ENCODE measurements around the gene UTS2B. TPM values are rescaled to one million over a fixed set of nuclear protein-coding genes. Genes with fewer than 3 reads are reported as not detected.

Gene UTS2B
- total and polyA plus RNA-seq, 9 of the 15 experiments (the other 6 are each of a cell fraction or from before 2014, with no cell fraction given) = 0.06 TPM; not detected in 8

DNA sequence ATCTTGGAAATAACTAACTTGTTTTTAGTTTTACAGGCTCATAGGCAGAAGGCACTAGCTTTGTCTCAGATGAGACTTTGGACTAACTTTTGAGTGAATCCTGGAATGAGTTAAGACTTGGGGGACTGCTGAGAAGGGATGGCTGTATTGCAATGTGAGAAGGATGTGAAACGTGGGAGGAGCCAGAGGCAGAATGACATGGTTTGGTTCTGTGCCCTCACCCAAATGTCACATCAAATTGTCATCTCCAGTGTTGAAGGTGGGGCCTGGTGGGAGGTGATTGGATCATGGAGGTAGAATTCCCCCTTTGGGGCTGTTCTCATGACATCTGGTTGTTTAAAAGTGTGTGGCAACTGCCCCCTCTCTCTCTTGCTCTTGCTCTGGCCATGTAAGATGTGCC, 29.9 kb downstream of the UTS2B start:
- H4K20me1 ChIP-seq (replicated peaks; ENCODE audit: control insufficient read depth, insufficient read depth, low read length) = no peaks in the 10 kb centered on the region
- in situ Hi-C loops (cut with MboI) (no loop called here), intact Hi-C loops (cut with micrococcal nuclease) (no loop called here)
- WGBS (ENCODE audit: insufficient coverage, low coverage, missing lambda C conversion rate) = 0% methylated on average over 1 of the region's 1 CpG
- no peak overlapping the region for H2AFZ ChIP-seq (ENCODE audit: low read depth, low read length)
- no peak for DNase-seq (ENCODE audit: extremely low read depth in 1 of 4, low spot score in 3 of 4)
- H3K9ac ChIP-seq (ENCODE audit: insufficient read depth in 1 of 2, low read depth in 2 of 2, low read length in 2 of 2) = no peak overlapping the region
- H3K27ac ChIP-seq (ENCODE audit: extremely low read depth, low read depth, low read length) = no peak overlapping the region
- no peak for ATAC-seq
- FAIRE-seq = no peak
- no peaks in the 10 kb centered on the region; a peak in 1 of 5 replicates for H3K4me1 ChIP-seq (replicated peaks in 1 of 2; ENCODE audit: control insufficient read depth in 2 of 2, insufficient read depth in 2 of 2, low read length in 2 of 2)
- H3K9me3 ChIP-seq (replicated peaks; ENCODE audit: control insufficient read depth, insufficient read depth, low read depth, low read length) = no peaks in the 10 kb centered on the region
- no TSS peak for BruUV-seq (replicated peaks)
- POLR2A ChIA-PET = no interaction called here
- H3K4me2 ChIP-seq (ENCODE audit: insufficient read depth, low read length) = no peak overlapping the region
- CTCF ChIA-PET (ENCODE audit: low intra/inter-chr PET ratio) = no interaction called here
- no peaks in the 10 kb centered on the region for H3K79me2 ChIP-seq (ENCODE audit: control insufficient read depth, insufficient read depth, low read length)
- H3K9me1 ChIP-seq (ENCODE audit: control insufficient read depth, insufficient read depth, low read length) = no peaks in the 10 kb centered on the region
- TF ChIP-seq, protein P1, sequence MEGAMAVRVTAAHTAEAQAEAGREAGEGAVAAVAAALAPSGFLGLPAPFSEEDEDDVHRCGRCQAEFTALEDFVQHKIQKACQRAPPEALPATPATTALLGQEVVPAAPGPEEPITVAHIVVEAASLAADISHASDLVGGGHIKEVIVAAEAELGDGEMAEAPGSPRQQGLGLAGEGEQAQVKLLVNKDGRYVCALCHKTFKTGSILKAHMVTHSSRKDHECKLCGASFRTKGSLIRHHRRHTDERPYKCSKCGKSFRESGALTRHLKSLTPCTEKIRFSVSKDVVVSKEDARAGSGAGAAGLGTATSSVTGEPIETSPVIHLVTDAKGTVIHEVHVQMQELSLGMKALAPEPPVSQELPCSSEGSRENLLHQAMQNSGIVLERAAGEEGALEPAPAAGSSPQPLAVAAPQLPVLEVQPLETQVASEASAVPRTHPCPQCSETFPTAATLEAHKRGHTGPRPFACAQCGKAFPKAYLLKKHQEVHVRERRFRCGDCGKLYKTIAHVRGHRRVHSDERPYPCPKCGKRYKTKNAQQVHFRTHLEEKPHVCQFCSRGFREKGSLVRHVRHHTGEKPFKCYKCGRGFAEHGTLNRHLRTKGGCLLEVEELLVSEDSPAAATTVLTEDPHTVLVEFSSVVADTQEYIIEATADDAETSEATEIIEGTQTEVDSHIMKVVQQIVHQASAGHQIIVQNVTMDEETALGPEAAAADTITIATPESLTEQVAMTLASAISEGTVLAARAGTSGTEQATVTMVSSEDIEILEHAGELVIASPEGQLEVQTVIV (CRISPR knock-in tag; IDR thresholded peaks at IDR 0.05; ENCODE audit: borderline replicate concordance) = no peak
- no peak for TF ChIP-seq FOXK1 (CRISPR knock-in tag; IDR thresholded peaks at IDR 0.05; ENCODE audit: borderline replicate concordance)
- H3K36me3 ChIP-seq (ENCODE audit: control insufficient read depth, insufficient read depth, low read length) = no peaks in the 10 kb centered on the region
- peaks cover 0 to 3% of the 10 kb centered on the region in 2 experiments; a peak in 2 of 5 replicates for H3K27me3 ChIP-seq (ENCODE audit: control insufficient read depth in 2 of 2, insufficient read depth in 2 of 2, low read length in 2 of 2)
- no peak overlapping the region for H3K4me3 ChIP-seq

DNA sequence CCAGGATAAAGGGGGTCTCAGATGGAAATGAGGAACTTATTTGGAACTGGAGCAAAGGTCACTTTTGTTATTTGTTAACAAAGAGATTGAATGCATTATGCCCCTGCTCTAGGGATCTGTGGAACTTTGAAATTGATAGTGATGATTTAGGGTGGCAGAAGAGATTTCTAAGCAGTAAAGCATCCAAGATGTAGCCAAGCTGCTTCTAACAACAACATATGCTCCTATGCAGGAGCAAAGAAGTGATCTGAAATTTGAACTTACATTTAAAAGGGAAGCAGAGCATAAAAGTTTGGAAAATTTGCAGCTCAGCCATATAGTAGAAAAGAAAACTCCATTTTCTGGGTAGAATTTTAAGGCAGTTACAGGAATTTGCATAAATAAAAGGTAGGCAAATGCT, 31.5 kb downstream of the UTS2B start:
- Histone ChIP-seq H2AFZ (ENCODE audit: low read depth, low read length) (no peak overlapping the region), H3K9ac (ENCODE audit: insufficient read depth in 1 of 2, low read depth in 2 of 2, low read length in 2 of 2) (no peak overlapping the region), H3K4me2 (ENCODE audit: insufficient read depth, low read length) (no peak overlapping the region), H3K27ac (ENCODE audit: extremely low read depth, low read depth, low read length) (no peak overlapping the region), H3K9me1 (ENCODE audit: control insufficient read depth, insufficient read depth, low read length) (no peaks in the 10 kb centered on the region), H4K20me1 (replicated peaks; ENCODE audit: control insufficient read depth, insufficient read depth, low read length) (no peaks in the 10 kb centered on the region), H3K9me3 (replicated peaks; ENCODE audit: control insufficient read depth, insufficient read depth, low read depth, low read length) (no peaks in the 10 kb centered on the region), H3K27me3 (ENCODE audit: control insufficient read depth in 2 of 2, insufficient read depth in 2 of 2, low read length in 2 of 2) (peaks cover 0 to 3% of the 10 kb centered on the region in 2 experiments; a peak in 1 of 5 replicates), H3K4me1 (replicated peaks in 1 of 2; ENCODE audit: control insufficient read depth in 2 of 2, insufficient read depth in 2 of 2, low read length in 2 of 2) (no peaks in the 10 kb centered on the region; a peak in 1 of 5 replicates), H3K4me3 (no peak overlapping the region), H3K79me2 (ENCODE audit: control insufficient read depth, insufficient read depth, low read length) (no peaks in the 10 kb centered on the region), H3K36me3 (ENCODE audit: control insufficient read depth, insufficient read depth, low read length) (no peaks in the 10 kb centered on the region)
- BruUV-seq (replicated peaks) = no TSS peak
- POLR2A ChIA-PET = no interaction called here
- CTCF ChIA-PET (ENCODE audit: low intra/inter-chr PET ratio) = no interaction called here
- intact Hi-C loops (cut with micrococcal nuclease) (no loop called here), in situ Hi-C loops (cut with MboI) (no loop called here)
- ATAC-seq (no peak), DNase-seq (ENCODE audit: extremely low read depth in 1 of 4, low spot score in 3 of 4) (no peak), FAIRE-seq (no peak)
- TF ChIP-seq, protein P2, sequence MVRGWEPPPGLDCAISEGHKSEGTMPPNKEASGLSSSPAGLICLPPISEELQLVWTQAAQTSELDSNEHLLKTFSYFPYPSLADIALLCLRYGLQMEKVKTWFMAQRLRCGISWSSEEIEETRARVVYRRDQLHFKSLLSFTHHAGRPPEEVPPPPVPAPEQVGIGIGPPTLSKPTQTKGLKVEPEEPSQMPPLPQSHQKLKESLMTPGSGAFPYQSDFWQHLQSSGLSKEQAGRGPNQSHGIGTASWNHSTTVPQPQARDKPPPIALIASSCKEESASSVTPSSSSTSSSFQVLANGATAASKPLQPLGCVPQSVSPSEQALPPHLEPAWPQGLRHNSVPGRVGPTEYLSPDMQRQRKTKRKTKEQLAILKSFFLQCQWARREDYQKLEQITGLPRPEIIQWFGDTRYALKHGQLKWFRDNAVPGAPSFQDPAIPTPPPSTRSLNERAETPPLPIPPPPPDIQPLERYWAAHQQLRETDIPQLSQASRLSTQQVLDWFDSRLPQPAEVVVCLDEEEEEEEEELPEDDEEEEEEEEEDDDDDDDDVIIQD (CRISPR knock-in tag; IDR thresholded peaks at IDR 0.05) = no peak
- TF ChIP-seq TRIM28 (IDR thresholded peaks at IDR 0.05) (no peak), STAT5A (IDR thresholded peaks at IDR 0.05; ENCODE audit: borderline replicate concordance, low read length) (no peak), STAG1 (CRISPR knock-in tag; IDR thresholded peaks at IDR 0.05; ENCODE audit: borderline replicate concordance) (no peak), ETV1 (tag; conservative IDR thresholded peaks at IDR 0.05; ENCODE audit: low read depth) (no peak), ELF1 (tag; IDR thresholded peaks at IDR 0.05) (no peak), HNRNPH1 (optimal IDR thresholded peaks at IDR 0.05; ENCODE audit: low read depth, low read length) (no peak)
- TF ChIP-seq, protein P3, sequence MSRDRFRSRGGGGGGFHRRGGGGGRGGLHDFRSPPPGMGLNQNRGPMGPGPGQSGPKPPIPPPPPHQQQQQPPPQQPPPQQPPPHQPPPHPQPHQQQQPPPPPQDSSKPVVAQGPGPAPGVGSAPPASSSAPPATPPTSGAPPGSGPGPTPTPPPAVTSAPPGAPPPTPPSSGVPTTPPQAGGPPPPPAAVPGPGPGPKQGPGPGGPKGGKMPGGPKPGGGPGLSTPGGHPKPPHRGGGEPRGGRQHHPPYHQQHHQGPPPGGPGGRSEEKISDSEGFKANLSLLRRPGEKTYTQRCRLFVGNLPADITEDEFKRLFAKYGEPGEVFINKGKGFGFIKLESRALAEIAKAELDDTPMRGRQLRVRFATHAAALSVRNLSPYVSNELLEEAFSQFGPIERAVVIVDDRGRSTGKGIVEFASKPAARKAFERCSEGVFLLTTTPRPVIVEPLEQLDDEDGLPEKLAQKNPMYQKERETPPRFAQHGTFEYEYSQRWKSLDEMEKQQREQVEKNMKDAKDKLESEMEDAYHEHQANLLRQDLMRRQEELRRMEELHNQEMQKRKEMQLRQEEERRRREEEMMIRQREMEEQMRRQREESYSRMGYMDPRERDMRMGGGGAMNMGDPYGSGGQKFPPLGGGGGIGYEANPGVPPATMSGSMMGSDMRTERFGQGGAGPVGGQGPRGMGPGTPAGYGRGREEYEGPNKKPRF (IDR thresholded peaks at IDR 0.05; ENCODE audit: low read depth, low read length) = no peak

All from K562 (cell line).